Nephron progenitor cell (in vitro differentiated cells): ENCODE results near the gene PIGT.

Experiments used
- DNase-seq: peaks from one replicate; pipeline ENCODE4 v3.0.0; 2021
- H3K27ac Mint-ChIP-seq: 2 replicates; pipeline ENCODE4 v1.8.0; 2021; ENCODE audit warnings: mild to moderate bottlenecking, moderate library complexity, mixed read lengths
- H3K27me3 Mint-ChIP-seq: 2 replicates; pipeline ENCODE4 v1.8.0; 2021; ENCODE audit warnings: mild to moderate bottlenecking, low read depth, mixed read lengths; ENCODE audit not compliant: poor library complexity
- H3K36me3 Mint-ChIP-seq: 2 replicates; pipeline ENCODE4 v1.8.0; 2021; ENCODE audit warnings: low read depth, mixed read lengths
- H3K4me1 Mint-ChIP-seq: 2 replicates; pipeline ENCODE4 v1.8.0; 2021; ENCODE audit warnings: mixed read lengths
- H3K4me3 Mint-ChIP-seq: 2 replicates; pipeline ENCODE4 v1.8.0; 2021; ENCODE audit warnings: mild to moderate bottlenecking, moderate library complexity, mixed read lengths
- H3K9me3 Mint-ChIP-seq: 2 replicates; pipeline ENCODE4 v1.8.0; 2021; ENCODE audit warnings: mild to moderate bottlenecking, moderate library complexity, mixed read lengths
- TF ChIP-seq, protein P1 (sequence below): fragments of 200-600 bp; sonication (generic); IDR thresholded peaks from 2 replicates; pipeline ENCODE4 v1.5.0; 2021; ENCODE audit warnings: antibody characterized with exemption

PIGT gene

GRCh38 chr20:45370571-45371160 is 45.3 kb upstream of the PIGT start:
- H3K27me3 Mint-ChIP-seq: peaks cover 17% of the 10 kb centered on the region
- H3K27ac Mint-ChIP-seq: no peak overlapping the region
- H3K36me3 Mint-ChIP-seq: peaks cover 25% of the 10 kb centered on the region
- no peak overlapping the region for H3K4me3 Mint-ChIP-seq
- H3K4me1 Mint-ChIP-seq: peaks cover 32% of the 10 kb centered on the region
- DNase-seq: no peak
- no peaks in the 10 kb centered on the region for H3K9me3 Mint-ChIP-seq
- TF ChIP-seq, protein P1, sequence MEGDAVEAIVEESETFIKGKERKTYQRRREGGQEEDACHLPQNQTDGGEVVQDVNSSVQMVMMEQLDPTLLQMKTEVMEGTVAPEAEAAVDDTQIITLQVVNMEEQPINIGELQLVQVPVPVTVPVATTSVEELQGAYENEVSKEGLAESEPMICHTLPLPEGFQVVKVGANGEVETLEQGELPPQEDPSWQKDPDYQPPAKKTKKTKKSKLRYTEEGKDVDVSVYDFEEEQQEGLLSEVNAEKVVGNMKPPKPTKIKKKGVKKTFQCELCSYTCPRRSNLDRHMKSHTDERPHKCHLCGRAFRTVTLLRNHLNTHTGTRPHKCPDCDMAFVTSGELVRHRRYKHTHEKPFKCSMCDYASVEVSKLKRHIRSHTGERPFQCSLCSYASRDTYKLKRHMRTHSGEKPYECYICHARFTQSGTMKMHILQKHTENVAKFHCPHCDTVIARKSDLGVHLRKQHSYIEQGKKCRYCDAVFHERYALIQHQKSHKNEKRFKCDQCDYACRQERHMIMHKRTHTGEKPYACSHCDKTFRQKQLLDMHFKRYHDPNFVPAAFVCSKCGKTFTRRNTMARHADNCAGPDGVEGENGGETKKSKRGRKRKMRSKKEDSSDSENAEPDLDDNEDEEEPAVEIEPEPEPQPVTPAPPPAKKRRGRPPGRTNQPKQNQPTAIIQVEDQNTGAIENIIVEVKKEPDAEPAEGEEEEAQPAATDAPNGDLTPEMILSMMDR: no peak

- Mint-ChIP-seq H3K36me3 (peaks cover 16% of the 10 kb centered on the region), H3K9me3 (no peaks in the 10 kb centered on the region), H3K4me1 (peaks cover 36% of the 10 kb centered on the region), H3K4me3 (peak overlapping the region; percentile 12), H3K27ac (no peak overlapping the region), H3K27me3 (peaks cover 17% of the 10 kb centered on the region)
- TF ChIP-seq, protein P1: no peak
- no peak for DNase-seq
These were observed 43.7 kb upstream of the PIGT start for GRCh38 chr20:45372241-45372640.

DNA sequence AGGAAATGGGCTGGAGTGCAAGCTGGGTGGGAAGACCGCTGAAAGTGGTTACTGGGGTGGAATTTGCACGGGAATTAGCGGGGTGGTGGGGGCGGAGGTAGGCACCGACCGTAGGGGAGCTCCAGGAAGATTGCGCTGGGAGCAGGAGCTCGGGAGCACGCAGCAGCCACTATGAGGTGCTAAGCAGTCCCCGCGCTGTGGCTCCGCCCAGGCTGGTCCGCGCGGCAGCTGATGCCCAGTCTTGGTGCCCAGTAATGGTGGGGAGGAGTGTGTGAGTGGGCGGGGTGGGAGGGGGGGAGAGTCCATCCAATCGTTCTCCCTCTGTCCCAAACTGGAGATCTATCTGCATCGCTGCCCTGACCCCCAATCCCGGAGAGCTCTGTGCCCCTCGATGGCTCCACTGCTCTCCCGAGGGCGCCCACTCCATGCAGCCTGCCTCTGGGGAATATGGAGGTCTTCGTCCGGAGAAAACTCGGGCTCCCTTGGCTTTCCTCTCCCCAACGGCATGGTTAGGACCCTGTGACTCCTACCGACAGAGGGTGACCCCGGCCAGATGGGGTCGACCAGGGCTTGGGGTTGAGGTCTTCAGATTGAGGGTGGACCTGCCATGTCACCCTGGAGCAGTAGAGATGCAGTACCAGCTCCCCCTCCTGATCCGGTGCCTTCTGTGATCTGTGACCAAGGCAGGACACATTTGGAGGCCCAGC is 43.1 kb upstream of the PIGT start:
- H3K27ac Mint-ChIP-seq: no peak overlapping the region
- peaks cover 17% of the 10 kb centered on the region for H3K27me3 Mint-ChIP-seq
- TF ChIP-seq, protein P1: no peak
- no peak for DNase-seq
- H3K4me3 Mint-ChIP-seq: peak overlapping the region; percentile 82
- peaks cover 40% of the 10 kb centered on the region for H3K4me1 Mint-ChIP-seq
- H3K36me3 Mint-ChIP-seq: peaks cover 14% of the 10 kb centered on the region
- H3K9me3 Mint-ChIP-seq: no peaks in the 10 kb centered on the region

DNA sequence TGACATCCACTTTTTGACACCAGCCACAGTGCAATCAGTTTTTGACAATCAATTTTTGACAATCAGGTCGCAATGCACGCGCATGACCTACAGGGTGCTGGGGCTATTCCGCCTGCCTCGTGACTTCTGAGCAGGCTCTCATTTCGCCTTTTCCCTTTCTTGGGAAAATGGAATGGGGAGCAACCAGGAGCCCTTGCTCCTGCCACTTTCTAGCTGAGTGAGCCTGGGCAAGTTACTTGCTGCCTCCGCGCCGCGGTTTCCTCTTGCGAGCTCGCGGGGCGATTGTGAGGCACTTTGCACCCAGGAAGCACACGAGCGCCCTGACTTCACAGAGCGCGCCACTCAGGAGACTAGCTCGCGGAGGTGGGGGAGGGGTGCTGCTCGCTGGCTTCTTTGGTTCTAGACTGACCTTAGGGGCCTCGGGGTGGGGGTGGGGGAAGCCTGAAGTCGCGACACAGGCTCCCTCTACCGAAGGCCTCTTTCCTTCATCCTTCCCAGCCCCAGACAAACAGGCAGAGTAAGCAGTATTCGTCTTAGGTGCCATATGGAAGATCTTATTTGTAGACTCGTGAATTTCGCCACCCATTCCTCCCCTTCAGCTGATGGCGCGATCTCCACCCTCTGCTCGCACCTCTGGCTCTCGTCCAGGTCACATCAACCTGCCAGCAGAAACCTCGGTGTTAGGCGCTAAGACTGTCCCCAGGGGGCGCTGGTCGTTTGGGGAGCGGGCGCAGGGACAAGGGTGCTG is 42.4 kb upstream of the PIGT start:
- H3K4me3 Mint-ChIP-seq: peak overlapping the region; percentile 82
- no peak overlapping the region for H3K27ac Mint-ChIP-seq
- no peaks in the 10 kb centered on the region for H3K9me3 Mint-ChIP-seq
- peaks cover 33% of the 10 kb centered on the region for H3K4me1 Mint-ChIP-seq
- peaks cover 6% of the 10 kb centered on the region for H3K36me3 Mint-ChIP-seq
- DNase-seq: peak; percentile 87
- TF ChIP-seq, protein P1: peak; percentile 76
- H3K27me3 Mint-ChIP-seq: peaks cover 17% of the 10 kb centered on the region

DNA sequence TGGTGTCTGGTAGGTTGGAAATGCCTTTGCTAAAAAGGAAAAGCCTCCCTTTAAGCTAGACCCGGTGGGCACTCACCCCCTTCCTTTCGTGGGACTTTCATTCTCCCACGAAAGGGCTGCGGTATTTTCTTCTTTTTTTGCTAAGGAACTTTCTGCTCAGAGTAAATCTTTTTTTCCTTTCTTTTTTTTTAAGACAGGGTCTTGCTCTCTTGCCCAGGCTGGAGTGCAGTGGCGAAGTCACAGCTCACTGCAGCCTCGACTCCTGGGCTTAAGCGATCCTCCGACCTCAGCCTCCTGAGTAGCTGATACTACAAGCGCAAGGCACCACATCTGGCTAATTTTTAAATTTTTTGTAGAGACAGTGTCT is 41.9 kb upstream of the PIGT start:
- H3K9me3 Mint-ChIP-seq: no peaks in the 10 kb centered on the region

More for the DNA sequence above, 41.9 kb upstream of the PIGT start:
- Mint-ChIP-seq H3K4me1 (peaks cover 33% of the 10 kb centered on the region), H3K4me3 (peak overlapping the region; percentile 82), H3K27ac (no peak overlapping the region), H3K36me3 (peaks cover under 1% of the 10 kb centered on the region), H3K27me3 (peaks cover 17% of the 10 kb centered on the region)
- DNase-seq: no peak
- TF ChIP-seq, protein P1: no peak
